ENCODE data around the gene LNPEP.

Gene LNPEP

DNA sequence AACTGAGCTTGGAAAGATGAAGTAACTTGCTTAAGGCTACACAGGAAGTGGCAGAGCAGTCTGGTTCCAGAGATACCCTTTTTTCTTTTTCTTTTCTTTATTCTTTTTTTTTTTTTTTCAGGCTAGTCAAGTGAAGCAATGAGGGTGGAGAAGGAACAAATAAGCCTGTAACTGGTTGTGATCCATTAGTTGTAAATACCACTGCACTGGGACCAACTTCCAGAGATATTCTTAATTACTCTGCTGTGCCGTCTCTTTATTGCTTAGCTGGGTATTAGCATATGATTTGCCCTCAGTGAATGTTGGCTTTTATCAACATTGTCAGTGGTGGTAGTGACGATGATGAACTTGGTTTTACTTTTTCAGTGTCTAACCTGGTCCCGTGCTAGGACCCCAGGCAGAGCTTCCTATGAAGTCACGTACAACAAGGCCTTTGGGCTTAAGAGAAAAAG lies 26.7 kb downstream of the LNPEP start:
- no peak overlapping the region for H3K4me3 ChIP-seq (ENCODE audit: low read depth, low read length)
- ChIA-PET POLR2A (no interaction called here), CTCF (interaction anchor here (1.2 to 1.4 kb wide), 2 partner anchors 14 to 35 kb away, joined by 3 to 5 read pairs; no protein-coding TSS in a partner anchor)
- TF ChIP-seq CTCF (IDR thresholded peaks at IDR 0.05; ENCODE audit: insufficient read depth, low read length, missing control alignments) = no peak
- DNase-seq (ENCODE audit: low read depth, low spot score) = no peak

DNA sequence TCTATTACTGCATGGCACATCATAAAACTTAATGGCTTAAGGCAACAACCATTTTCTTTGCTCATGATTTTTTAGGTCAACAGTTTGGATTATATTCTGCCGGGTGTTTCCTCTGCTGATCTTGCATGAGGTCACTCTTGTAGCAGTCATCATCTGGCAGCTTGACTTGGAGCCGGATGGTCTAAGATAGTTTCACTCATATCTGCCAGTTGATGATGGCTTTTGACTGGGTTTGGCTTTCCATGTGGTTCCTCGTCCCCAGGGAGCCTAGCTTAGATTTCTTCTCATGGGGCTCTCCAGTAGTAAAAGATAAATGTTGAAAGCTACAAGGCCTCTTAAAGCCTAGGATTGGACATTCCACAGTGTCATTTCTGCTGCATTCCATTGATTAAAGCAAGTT lies 27.4 kb downstream of the LNPEP start:
- no peak for TF ChIP-seq CTCF (IDR thresholded peaks at IDR 0.05; ENCODE audit: insufficient read depth, low read length, missing control alignments)
- CTCF ChIA-PET = interaction anchor here (1.2 to 1.4 kb wide), 2 partner anchors 15 to 34 kb away, joined by 3 to 5 read pairs; no protein-coding TSS in a partner anchor
- POLR2A ChIA-PET = no interaction called here

GRCh38 chr5:96966801-96967200 lies 30.9 kb downstream of the LNPEP start:
- ChIA-PET CTCF (interaction anchor here (1.3 to 1.4 kb wide), 2 partner anchors 30 to 197 kb away, joined by 3 to 4 read pairs; no protein-coding TSS in a partner anchor), POLR2A (no interaction called here)
- TF ChIP-seq CTCF (IDR thresholded peaks at IDR 0.05; ENCODE audit: insufficient read depth, low read length, missing control alignments) = no peak
- H3K4me3 ChIP-seq (ENCODE audit: low read depth, low read length) = no peak overlapping the region
- no peak for DNase-seq (ENCODE audit: low read depth, low spot score)

More for the DNA sequence above, 27.4 kb downstream of the LNPEP start:
- DNase-seq (ENCODE audit: low read depth, low spot score) = no peak
- no peak overlapping the region for H3K4me3 ChIP-seq (ENCODE audit: low read depth, low read length)

DNA sequence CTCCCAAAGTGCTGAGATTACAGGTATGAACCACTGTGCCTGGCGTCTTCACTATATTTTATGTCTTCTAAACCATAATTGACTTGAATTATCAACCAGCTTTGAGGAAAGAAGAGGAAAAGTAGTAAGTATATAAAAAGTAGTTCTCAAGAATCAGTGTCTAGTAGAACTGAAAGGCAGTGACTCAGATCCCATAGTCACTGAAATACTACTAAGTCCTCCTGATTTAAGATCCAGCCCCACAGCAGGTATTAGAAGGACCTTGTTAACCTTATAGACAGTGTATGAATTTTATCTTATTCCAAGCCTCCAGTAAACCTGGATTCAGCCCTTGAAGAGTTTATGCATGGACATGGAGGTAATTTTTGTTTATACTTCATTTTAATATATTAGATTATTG lies 31.5 kb downstream of the LNPEP start:
- CTCF ChIA-PET = interaction anchor here (1.3 kb wide), 1 partner anchor 30 kb away, joined by 4 read pairs; no protein-coding TSS in a partner anchor
- POLR2A ChIA-PET = no interaction called here
- TF ChIP-seq CTCF (IDR thresholded peaks at IDR 0.05; ENCODE audit: insufficient read depth, low read length, missing control alignments) = no peak
- no peak for DNase-seq (ENCODE audit: low read depth, low spot score)
- no peak overlapping the region for H3K4me3 ChIP-seq (ENCODE audit: low read depth, low read length)

DNA sequence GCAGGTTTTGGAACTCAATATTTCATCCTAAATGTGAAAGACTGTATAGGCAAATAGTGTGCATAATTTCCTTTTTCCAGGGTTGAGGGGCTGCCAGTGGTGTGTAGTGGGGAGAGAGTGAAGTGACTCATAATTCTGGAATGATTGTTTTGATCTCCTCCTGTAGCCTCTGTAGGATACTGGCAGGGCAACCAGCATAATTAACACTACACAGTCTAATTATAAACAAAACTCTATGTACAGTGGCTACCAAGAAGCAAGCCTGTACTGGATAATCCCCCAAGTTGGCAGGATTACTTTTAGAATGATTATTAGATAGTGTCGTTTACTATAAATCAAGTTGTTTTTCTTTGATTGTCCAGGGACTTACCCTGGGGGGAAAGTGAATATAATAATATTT lies 32.2 kb downstream of the LNPEP start:
- ChIA-PET CTCF (no interaction called here), POLR2A (no interaction called here)
- no peak overlapping the region for H3K4me3 ChIP-seq (ENCODE audit: low read depth, low read length)
- no peak for DNase-seq (ENCODE audit: low read depth, low spot score)
- no peak for TF ChIP-seq CTCF (IDR thresholded peaks at IDR 0.05; ENCODE audit: insufficient read depth, low read length, missing control alignments)

GRCh38 chr5:96968614-96969013 lies 32.7 kb downstream of the LNPEP start:
- ChIA-PET POLR2A (no interaction called here), CTCF (interaction anchor here (0.7 to 1.1 kb wide), 3 partner anchors 10 to 195 kb away, joined by 3 to 4 read pairs (median 3); partner anchors contain the start of gene LIX1)
- DNase-seq (ENCODE audit: low read depth, low spot score) = no peak
- TF ChIP-seq CTCF (IDR thresholded peaks at IDR 0.05; ENCODE audit: insufficient read depth, low read length, missing control alignments) = no peak
- H3K4me3 ChIP-seq (ENCODE audit: low read depth, low read length) = no peak overlapping the region
